ENCODE data around the gene SHQ1.

Gene SHQ1

GRCh38 chr3:72848703-72849081 lies 447 bp upstream of the SHQ1 start:
- no peak for DNase-seq (ENCODE audit: low spot score)

GRCh38 chr3:72847282-72847681 lies 963 bp downstream of the SHQ1 start:
- no peak for DNase-seq (ENCODE audit: low spot score)

- no peak for DNase-seq (ENCODE audit: low spot score)
Observed at GRCh38 chr3:72846166-72846565, 2.1 kb downstream of the SHQ1 start.

- DNase-seq (ENCODE audit: low spot score), result no peak
Observed at GRCh38 chr3:72844436-72844993, 3.7 kb downstream of the SHQ1 start.

- no peak for DNase-seq (ENCODE audit: low spot score)
Observed at GRCh38 chr3:72839057-72839456, 9.2 kb downstream of the SHQ1 start.

- DNase-seq (ENCODE audit: low spot score), result peak; percentile 85
Observed at GRCh38 chr3:72836923-72837322, 11.3 kb downstream of the SHQ1 start.

- no peak for DNase-seq (ENCODE audit: low spot score)
Observed at GRCh38 chr3:72836416-72836815, 11.8 kb downstream of the SHQ1 start.

- DNase-seq (ENCODE audit: low spot score), result no peak
Observed at GRCh38 chr3:72830452-72831223, 17.6 kb downstream of the SHQ1 start.

GRCh38 chr3:72829701-72830100 lies 18.5 kb downstream of the SHQ1 start:
- DNase-seq (ENCODE audit: low spot score), result no peak

GRCh38 chr3:72821161-72821781 lies 27.0 kb downstream of the SHQ1 start:
- no peak for DNase-seq (ENCODE audit: low spot score)

- peak; percentile 72 for DNase-seq (ENCODE audit: low spot score)
Observed at GRCh38 chr3:72820415-72820814, 27.8 kb downstream of the SHQ1 start.

GRCh38 chr3:72818905-72819304 lies 29.3 kb downstream of the SHQ1 start:
- no peak for DNase-seq (ENCODE audit: low spot score)

- DNase-seq (ENCODE audit: low spot score), result peak; percentile 65
Observed at GRCh38 chr3:72818092-72818773, 30.0 kb downstream of the SHQ1 start.

- no peak for DNase-seq (ENCODE audit: low spot score)
Observed at GRCh38 chr3:72816862-72817355, 31.3 kb downstream of the SHQ1 start.

- no peak for DNase-seq (ENCODE audit: low spot score)
Observed at GRCh38 chr3:72814308-72814707, 33.9 kb downstream of the SHQ1 start.

GRCh38 chr3:72812201-72812600 lies 36.0 kb downstream of the SHQ1 start:
- DNase-seq (ENCODE audit: low spot score), result no peak

- no peak for DNase-seq (ENCODE audit: low spot score)
Observed at GRCh38 chr3:72811571-72811970, 36.7 kb downstream of the SHQ1 start.

GRCh38 chr3:72810659-72811434 lies 37.4 kb downstream of the SHQ1 start:
- no peak for DNase-seq (ENCODE audit: low spot score)

GRCh38 chr3:72810063-72810462 lies 38.2 kb downstream of the SHQ1 start:
- DNase-seq (ENCODE audit: low spot score), result no peak

GRCh38 chr3:72804361-72804760 lies 43.9 kb downstream of the SHQ1 start:
- no peak for DNase-seq (ENCODE audit: low spot score)

- DNase-seq (ENCODE audit: low spot score), result no peak
Observed at GRCh38 chr3:72803573-72803972, 44.7 kb downstream of the SHQ1 start.

GRCh38 chr3:72802001-72802400 lies 46.2 kb downstream of the SHQ1 start:
- no peak for DNase-seq (ENCODE audit: low spot score)

Measured in globus pallidus (tissue), 1 donor.